ENCODE measurements around the gene EIF3M.

EIF3M gene

DNA sequence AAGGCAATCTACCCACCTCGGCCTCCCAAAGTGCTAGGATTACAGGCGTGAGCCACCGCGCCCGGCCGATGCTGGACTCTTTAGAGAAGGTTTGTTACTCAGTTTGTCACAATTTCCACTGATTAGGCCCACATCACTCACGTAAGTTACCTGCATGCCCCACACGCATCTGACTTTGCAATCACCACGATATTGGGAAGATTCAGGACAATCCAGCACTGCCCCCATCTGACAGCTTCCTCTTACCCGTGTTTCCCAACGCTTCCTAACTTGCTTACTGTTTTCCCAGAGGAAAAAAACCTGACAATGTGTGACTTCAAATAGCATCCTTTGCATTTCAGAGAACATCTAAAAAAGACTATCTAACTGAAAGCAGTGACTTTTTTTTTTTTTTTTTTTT, 21.8 kb upstream of the EIF3M start:
- no peak for DNase-seq (ENCODE audit: low read depth)
- TF ChIP-seq, protein P1, sequence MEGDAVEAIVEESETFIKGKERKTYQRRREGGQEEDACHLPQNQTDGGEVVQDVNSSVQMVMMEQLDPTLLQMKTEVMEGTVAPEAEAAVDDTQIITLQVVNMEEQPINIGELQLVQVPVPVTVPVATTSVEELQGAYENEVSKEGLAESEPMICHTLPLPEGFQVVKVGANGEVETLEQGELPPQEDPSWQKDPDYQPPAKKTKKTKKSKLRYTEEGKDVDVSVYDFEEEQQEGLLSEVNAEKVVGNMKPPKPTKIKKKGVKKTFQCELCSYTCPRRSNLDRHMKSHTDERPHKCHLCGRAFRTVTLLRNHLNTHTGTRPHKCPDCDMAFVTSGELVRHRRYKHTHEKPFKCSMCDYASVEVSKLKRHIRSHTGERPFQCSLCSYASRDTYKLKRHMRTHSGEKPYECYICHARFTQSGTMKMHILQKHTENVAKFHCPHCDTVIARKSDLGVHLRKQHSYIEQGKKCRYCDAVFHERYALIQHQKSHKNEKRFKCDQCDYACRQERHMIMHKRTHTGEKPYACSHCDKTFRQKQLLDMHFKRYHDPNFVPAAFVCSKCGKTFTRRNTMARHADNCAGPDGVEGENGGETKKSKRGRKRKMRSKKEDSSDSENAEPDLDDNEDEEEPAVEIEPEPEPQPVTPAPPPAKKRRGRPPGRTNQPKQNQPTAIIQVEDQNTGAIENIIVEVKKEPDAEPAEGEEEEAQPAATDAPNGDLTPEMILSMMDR (IDR thresholded peaks at IDR 0.05; ENCODE audit: insufficient read depth, low read depth, low read length, missing control alignments): no peak
- no peak overlapping the region for H3K4me3 ChIP-seq (ENCODE audit: low read depth, low read length)

DNA sequence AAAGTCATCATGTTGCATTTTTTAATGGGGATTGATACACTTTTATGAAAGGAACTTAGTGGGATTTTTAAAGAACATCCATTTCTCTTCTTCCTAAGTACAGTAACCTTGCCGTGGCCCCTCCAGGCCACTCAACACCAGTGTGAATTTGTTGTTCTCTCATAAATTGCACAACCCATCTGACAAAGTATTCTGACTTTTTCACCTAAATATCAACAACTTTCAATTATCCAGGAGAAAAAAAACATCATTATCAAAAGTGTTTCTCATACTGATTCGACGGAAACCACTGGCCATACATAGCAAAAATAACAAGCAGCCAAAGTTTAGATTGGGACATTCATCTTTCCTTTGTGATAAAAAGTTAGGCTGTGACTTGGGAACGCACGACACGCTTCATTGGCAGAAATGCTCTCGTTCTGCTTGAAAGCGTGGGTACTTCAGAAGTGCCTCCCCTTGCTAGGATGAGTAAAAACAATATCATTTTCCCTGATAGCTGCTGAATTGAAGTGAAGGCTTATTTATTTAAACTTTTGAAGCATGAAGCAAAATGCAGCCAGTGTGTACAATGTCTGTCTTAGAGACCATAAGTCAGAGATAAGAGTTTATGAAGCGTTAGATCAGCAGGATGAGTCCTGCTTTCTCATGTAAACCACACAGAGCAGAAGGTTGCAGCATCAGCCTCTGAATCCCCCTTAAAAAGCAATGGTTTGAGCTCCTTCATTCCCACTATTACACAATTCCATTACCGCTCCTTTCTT, 20.6 kb upstream of the EIF3M start:
- H3K4me3 ChIP-seq (ENCODE audit: low read depth, low read length): no peak overlapping the region
- TF ChIP-seq, protein P1 (IDR thresholded peaks at IDR 0.05; ENCODE audit: insufficient read depth, low read depth, low read length, missing control alignments): no peak
- DNase-seq (ENCODE audit: low read depth): no peak

DNA sequence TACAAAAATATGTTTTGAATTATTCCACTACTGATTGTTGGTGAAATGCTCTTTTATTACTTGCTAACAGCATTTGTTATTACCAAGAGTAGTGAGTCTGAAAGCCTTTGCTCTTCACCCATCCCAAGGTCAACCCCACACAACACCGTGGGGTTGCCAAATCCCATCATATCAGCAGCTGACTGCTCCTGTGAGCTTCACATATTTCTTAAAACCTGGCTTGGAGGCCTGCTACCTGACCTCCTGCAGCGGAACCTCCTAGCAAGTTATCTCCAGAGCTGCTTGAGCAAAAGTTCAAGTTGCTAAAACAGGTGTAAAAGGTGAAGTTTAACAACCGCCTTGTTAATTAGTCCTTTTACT, 20.1 kb upstream of the EIF3M start:
- TF ChIP-seq, protein P1 (IDR thresholded peaks at IDR 0.05; ENCODE audit: insufficient read depth, low read depth, low read length, missing control alignments): no peak
- DNase-seq (ENCODE audit: low read depth): no peak
- no peak overlapping the region for H3K4me3 ChIP-seq (ENCODE audit: low read depth, low read length)

DNA sequence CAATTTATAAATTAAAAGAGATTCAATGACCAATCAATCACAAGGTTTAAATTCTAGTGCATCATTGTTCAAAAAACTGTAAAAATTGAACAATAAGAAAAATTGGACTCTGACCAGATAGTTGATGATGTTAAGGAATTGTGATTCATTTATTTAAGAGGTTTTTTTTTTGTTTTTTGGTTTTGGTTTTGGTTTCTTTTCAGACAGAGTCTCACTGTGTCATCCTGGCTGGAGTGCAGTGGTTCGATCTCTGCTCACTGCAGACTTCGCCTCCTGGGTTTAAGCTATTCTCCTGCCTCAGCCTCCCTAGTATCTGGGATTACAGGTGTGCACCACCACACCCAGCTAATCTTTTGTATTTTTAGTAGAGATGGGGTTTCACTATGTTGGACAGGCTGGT, 17.1 kb upstream of the EIF3M start:
- TF ChIP-seq, protein P1 (IDR thresholded peaks at IDR 0.05; ENCODE audit: insufficient read depth, low read depth, low read length, missing control alignments): no peak

DNA sequence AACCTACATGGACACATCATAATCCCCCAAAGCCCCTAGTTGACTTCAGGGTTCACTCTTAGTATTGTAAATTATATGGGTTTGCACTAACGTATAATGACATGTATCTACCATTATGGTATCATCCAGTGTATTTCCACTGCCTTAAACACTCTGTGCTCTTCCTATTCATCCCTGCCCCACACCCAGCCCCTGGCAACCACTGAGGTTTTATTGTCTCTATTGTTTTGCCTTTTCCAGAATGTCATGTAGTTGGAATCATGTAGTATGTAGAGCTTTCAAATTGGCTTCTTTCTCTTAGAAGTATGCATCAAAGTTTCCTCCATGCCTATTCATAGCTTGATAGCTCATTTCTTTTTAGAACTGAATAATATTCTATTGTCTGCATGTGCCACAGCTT, 16.5 kb upstream of the EIF3M start:
- TF ChIP-seq, protein P1 (IDR thresholded peaks at IDR 0.05; ENCODE audit: insufficient read depth, low read depth, low read length, missing control alignments): no peak
- DNase-seq (ENCODE audit: low read depth): no peak
- no peak overlapping the region for H3K4me3 ChIP-seq (ENCODE audit: low read depth, low read length)

More for the DNA sequence above, 17.1 kb upstream of the EIF3M start:
- DNase-seq (ENCODE audit: low read depth): no peak
- no peak overlapping the region for H3K4me3 ChIP-seq (ENCODE audit: low read depth, low read length)

DNA sequence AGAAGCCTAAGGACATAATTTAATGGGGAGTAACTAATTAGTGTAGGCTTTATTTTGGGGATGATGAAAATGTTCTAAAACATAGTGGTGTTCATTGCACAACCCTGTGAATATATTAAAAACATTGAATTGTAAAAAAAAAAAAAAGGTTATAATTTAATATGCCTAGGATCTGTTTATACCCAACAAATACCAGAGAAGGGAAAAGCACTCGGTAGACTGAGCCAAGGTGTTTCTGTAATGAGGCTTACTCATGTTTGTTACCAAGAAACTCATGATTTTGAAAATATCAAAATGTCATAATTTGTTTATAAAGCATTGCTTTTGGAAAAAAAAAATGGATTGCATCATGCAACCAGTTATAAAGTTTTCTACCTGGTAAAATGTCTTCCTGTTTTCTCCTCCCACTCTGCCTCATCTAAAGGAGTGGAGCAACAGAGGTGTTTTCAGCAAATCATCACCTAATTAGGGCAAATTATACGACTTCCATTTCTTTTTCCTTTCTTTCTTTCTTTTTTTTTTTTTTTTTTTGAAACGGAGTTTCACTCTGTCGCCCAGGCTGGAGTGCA, 14.2 kb upstream of the EIF3M start:
- TF ChIP-seq, protein P1 (IDR thresholded peaks at IDR 0.05; ENCODE audit: insufficient read depth, low read depth, low read length, missing control alignments): no peak
- no peak for DNase-seq (ENCODE audit: low read depth)
- no peak overlapping the region for H3K4me3 ChIP-seq (ENCODE audit: low read depth, low read length)

DNA sequence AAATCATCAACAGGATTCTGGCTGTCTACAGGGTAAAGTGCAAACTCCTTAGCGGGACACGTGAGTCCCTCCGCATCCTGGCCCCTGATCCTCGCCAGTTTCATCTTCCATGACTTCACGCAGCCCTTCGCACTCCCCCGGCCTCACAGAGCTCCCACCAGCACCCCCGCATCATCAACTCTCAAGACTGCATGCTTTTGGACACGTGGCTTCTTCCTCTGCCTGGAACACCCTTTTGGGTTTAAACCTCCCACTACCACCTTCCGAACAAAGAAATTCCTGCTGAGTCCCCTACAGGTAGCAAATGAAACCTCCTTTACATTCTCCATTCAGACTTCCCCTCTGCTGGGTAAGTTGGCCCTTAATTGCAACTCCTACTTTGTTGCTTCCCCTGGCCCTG, 12.6 kb upstream of the EIF3M start:
- TF ChIP-seq, protein P1 (IDR thresholded peaks at IDR 0.05; ENCODE audit: insufficient read depth, low read depth, low read length, missing control alignments): no peak
- DNase-seq (ENCODE audit: low read depth): no peak

More for the DNA sequence above, 12.6 kb upstream of the EIF3M start:
- H3K4me3 ChIP-seq (ENCODE audit: low read depth, low read length): no peak overlapping the region
